Upper lobe of left lung (tissue), 6 donors: Measurements from ENCODE around the gene STARD10. TPM values are rescaled to one million over a fixed set of nuclear protein-coding genes. Genes with fewer than 3 reads are reported as not detected.

Experiments used
- ATAC-seq, 2 donors: fragments of 200-7000 bp; cut with Tn5 transposase; one replicate each; pipeline ENCODE4 v1.9.1; 2022; ENCODE audit warnings: mild to moderate bottlenecking in 2 of 2, moderate library complexity in 2 of 2; ENCODE audit not compliant: low FRiP score in 2 of 2
- DNase-seq, 2 donors: peaks; one replicate each; pipeline ENCODE4 v3.0.0-alpha.2; 2019 to 2020
- H3K27ac ChIP-seq, 4 donors: fragments of 200-600 bp; sonication (generic); one replicate each; pipeline ENCODE4 v1.5.1; 2016 to 2019
- H3K27me3 ChIP-seq, 4 donors: fragments of 200-600 bp; sonication (generic); one replicate each; pipeline ENCODE4 v1.5.1; 2017 to 2019
- H3K36me3 ChIP-seq, 4 donors: fragments of 200-600 bp; sonication (generic); one replicate each; pipeline ENCODE4 v1.5.1; 2016 to 2019
- H3K4me1 ChIP-seq, 4 donors: fragments of 200-600 bp; sonication (generic); one replicate each; pipeline ENCODE4 v1.5.1; 2018 to 2019
- H3K4me3 ChIP-seq, 4 donors: fragments of 200-600 bp; sonication (generic); one replicate each; pipeline ENCODE4 v1.5.1; 2017 to 2019; ENCODE audit warnings: mild to moderate bottlenecking in 2 of 4, moderate library complexity in 1 of 4
- H3K9me3 ChIP-seq, 4 donors: fragments of 200-600 bp; sonication (generic); one replicate each; pipeline ENCODE4 v1.5.1; 2018 to 2019
- CTCF ChIP-seq, 6 experiments: fragments of 450-650 bp in 4 of 6; fragments of 200-600 bp in 2 of 6; sonication (generic) in 2 of 6; IDR thresholded peaks; one replicate each; pipeline ENCODE4 v1.5.1; 2016 to 2019; ENCODE audit warnings: antibody characterized with exemption in 6 of 6
- EP300 ChIP-seq, 4 donors: sonication (generic); formaldehyde crosslinking; IDR thresholded peaks; one replicate each; pipeline ENCODE4 v1.5.1; 2017; ENCODE audit warnings: antibody characterized with exemption in 4 of 4, control low read depth in 2 of 4
- POLR2A ChIP-seq, 4 donors: fragments of 450-650 bp; IDR thresholded peaks; one replicate each; pipeline ENCODE4 v1.5.1; 2016 to 2017; ENCODE audit warnings: antibody characterized with exemption in 4 of 4, mild to moderate bottlenecking in 2 of 4
- POLR2AphosphoS5 ChIP-seq, 2 donors: sonication (generic); formaldehyde crosslinking; IDR thresholded peaks; one replicate each; pipeline ENCODE4 v1.5.1; 2017; ENCODE audit warnings: antibody characterized with exemption in 2 of 2
- WGBS, 2 donors: methylation state at CpG; one replicate each; pipeline ENCODE4 v1.1.5; 2017 to 2018; 5-methylcytosine and 5-hydroxymethylcytosine counted together
- total RNA-seq, 6 donors: library from RNA; depleted of rRNA in 4 of 6; stranded (reverse); fragments of >200 nt in 4 of 6; gene quantifications; one replicate each; pipeline versions ENCODE4 v1.1.0 to v1.2.1, GENCODE V29; 2016 to 2021
- donor health status: DM: no; HTN: no; CAD: no; lungs with moderate emphysema.
- donor health status: DM: no; HTN: yes; CAD: no; lungs with severe emphysema.

STARD10 gene
- total RNA-seq, 6 donors from 2014 or later: 93.2 to 227 (median 151) TPM

GRCh38 chr11:72840780-72841179 is 46.9 kb upstream of the STARD10 start:
- H3K36me3 ChIP-seq: peaks cover 5 to 67% (median 46%) of the 10 kb centered on the region in 4 donors
- H3K9me3 ChIP-seq: no peaks in the 10 kb centered on the region
- peaks cover 8 to 15% (median 9%) of the 10 kb centered on the region in 4 donors for H3K4me1 ChIP-seq
- H3K27me3 ChIP-seq: no peaks in the 10 kb centered on the region
- WGBS, 2 donors: 96 to 97% methylated on average over 4 of the region's 4 CpGs
- no peak for DNase-seq
- H3K27ac ChIP-seq: no peak overlapping the region
- ATAC-seq: no peak
- TF ChIP-seq POLR2AphosphoS5 (IDR thresholded peaks at IDR 0.05): no peak
- TF ChIP-seq EP300 (IDR thresholded peaks at IDR 0.05): no peak
- TF ChIP-seq CTCF (IDR thresholded peaks at IDR 0.05): no peak
- no peak for TF ChIP-seq POLR2A (IDR thresholded peaks at IDR 0.05)
- H3K4me3 ChIP-seq: no peak overlapping the region

GRCh38 chr11:72838691-72839305 is 45.0 kb upstream of the STARD10 start:
- ATAC-seq: no peak
- peaks cover 5 to 62% (median 43%) of the 10 kb centered on the region in 4 donors for H3K36me3 ChIP-seq
- no peak for TF ChIP-seq POLR2A (IDR thresholded peaks at IDR 0.05)
- TF ChIP-seq CTCF (IDR thresholded peaks at IDR 0.05): no peak
- no peak for TF ChIP-seq POLR2AphosphoS5 (IDR thresholded peaks at IDR 0.05)
- no peak for TF ChIP-seq EP300 (IDR thresholded peaks at IDR 0.05)
- no peak overlapping the region for H3K4me3 ChIP-seq
- H3K27ac ChIP-seq: peak overlapping the region in 1 of 4 donors; percentile 84
- no peaks in the 10 kb centered on the region for H3K27me3 ChIP-seq
- DNase-seq: no peak
- H3K9me3 ChIP-seq: no peaks in the 10 kb centered on the region
- WGBS, 2 donors: 64 to 73% methylated on average over 4 of the region's 4 CpGs
- H3K4me1 ChIP-seq: peaks cover 21 to 34% (median 27%) of the 10 kb centered on the region in 4 donors

- no peak for ATAC-seq
These were observed 42.3 kb upstream of the STARD10 start for GRCh38 chr11:72836111-72836510.

GRCh38 chr11:72834905-72835304 is 41.1 kb upstream of the STARD10 start:
- WGBS, 2 donors: 47 to 69% methylated on average over 5 of the region's 5 CpGs
- ATAC-seq (peak in 1 of 2 donors; percentile 16), DNase-seq (no peak)
- peaks cover 0 to 31% (median 17%) of the 10 kb centered on the region in 4 donors for H3K36me3 ChIP-seq
- H3K4me1 ChIP-seq: peaks cover 37 to 53% (median 46%) of the 10 kb centered on the region in 4 donors
- no peaks in the 10 kb centered on the region for H3K9me3 ChIP-seq
- TF ChIP-seq POLR2A (IDR thresholded peaks at IDR 0.05) (no peak), EP300 (IDR thresholded peaks at IDR 0.05) (no peak), POLR2AphosphoS5 (IDR thresholded peaks at IDR 0.05) (peak; percentile 28 to 36), CTCF (IDR thresholded peaks at IDR 0.05) (no peak)
- no peaks in the 10 kb centered on the region for H3K27me3 ChIP-seq
- peak overlapping the region; percentile 73 to 84 (median 83) for H3K27ac ChIP-seq
- no peak overlapping the region for H3K4me3 ChIP-seq

More at GRCh38 chr11:72836111-72836510, 42.3 kb upstream of the STARD10 start:
- no peaks in the 10 kb centered on the region for H3K9me3 ChIP-seq
- no peak overlapping the region for H3K4me3 ChIP-seq
- H3K36me3 ChIP-seq: peaks cover 0 to 37% (median 26%) of the 10 kb centered on the region in 4 donors
- TF ChIP-seq POLR2A (IDR thresholded peaks at IDR 0.05) (no peak), EP300 (IDR thresholded peaks at IDR 0.05) (peak in 2 of 4 donors; percentile 37 to 46), POLR2AphosphoS5 (IDR thresholded peaks at IDR 0.05) (peak; percentile 59 to 71), CTCF (IDR thresholded peaks at IDR 0.05) (no peak)
- H3K4me1 ChIP-seq: peaks cover 37 to 53% (median 45%) of the 10 kb centered on the region in 4 donors
- peak overlapping the region; percentile 73 to 84 (median 83) for H3K27ac ChIP-seq
- DNase-seq: no peak
- H3K27me3 ChIP-seq: no peaks in the 10 kb centered on the region
- WGBS, 2 donors: 37 to 57% methylated on average over 4 of the region's 4 CpGs
